Sigmoid colon (tissue), 4 donors: ENCODE measurements around the gene GRM8.

Experiments used
- CTCF ChIP-seq, 4 experiments: fragments of 450-650 bp in 3 of 4; fragments of 200-600 bp in 1 of 4; IDR thresholded peaks; one replicate each; pipeline ENCODE4 v1.5.1; 2016 to 2019; ENCODE audit warnings: antibody characterized with exemption in 4 of 4, mild to moderate bottlenecking in 3 of 4, moderate library complexity in 2 of 4
- POLR2AphosphoS5 ChIP-seq, 4 donors: sonication (generic); formaldehyde crosslinking; IDR thresholded peaks; one replicate each; pipeline ENCODE4 v1.6.1; 2017; ENCODE audit warnings: antibody characterized with exemption in 4 of 4

- TF ChIP-seq CTCF (IDR thresholded peaks at IDR 0.05) (no peak), POLR2AphosphoS5 (IDR thresholded peaks at IDR 0.05) (no peak)
Measured at GRCh38 chr7:126659124-126659523, 593.6 kb downstream of the GRM8 start.
